ENCODE data around the gene TTLL13.

- TF ChIP-seq CTCF (IDR thresholded peaks at IDR 0.05) (no peak), POLR2A (IDR thresholded peaks at IDR 0.05) (no peak)
These were observed 52.4 kb downstream of the TTLL13 start for GRCh38 chr15:90301707-90302300.

All from lower leg skin (tissue), 3 donors.